ENCODE results near the gene CROCC. TPM values are rescaled to one million over a fixed set of nuclear protein-coding genes. Genes with fewer than 3 reads are reported as not detected.

The CROCC gene
- total RNA-seq, 2 donors from 2014 or later = 21.2 to 24.5 TPM

GRCh38 chr1:16980473-16981268 lies 58.9 kb downstream of the CROCC start, which contains the start of gene MFAP2:
TSS of gene MFAP2 (minus strand) at chr1:16980620. CDS start at chr1:16978273, 2,347 bp downstream.
- Mint-ChIP-seq H3K4me3 (peak within 1 kb of the TSS; percentile 53), H3K36me3 (ENCODE audit: low read depth) (peaks cover 5% of the 10 kb centered on the region), H3K4me1 (peaks cover 6% of the 10 kb centered on the region), H3K27me3 (peaks cover 15% of the 10 kb centered on the region), H3K27ac (peak within 1 kb of the TSS; percentile 4), H3K9me3 (no peaks in the 10 kb centered on the region)
- no peak for ATAC-seq (replicated peaks)

- no peak for ATAC-seq (replicated peaks)
- Mint-ChIP-seq H3K4me1 (peaks cover 6% of the 10 kb centered on the region), H3K27ac (peak overlapping the region; percentile 4), H3K27me3 (peaks cover 15% of the 10 kb centered on the region), H3K36me3 (ENCODE audit: low read depth) (peaks cover 10% of the 10 kb centered on the region), H3K9me3 (no peaks in the 10 kb centered on the region), H3K4me3 (peak overlapping the region; percentile 53)
These were observed 59.6 kb downstream of the CROCC start for GRCh38 chr1:16981269-16981849.

GRCh38 chr1:16982902-16983301 lies 61.2 kb downstream of the CROCC start:
- Mint-ChIP-seq H3K27ac (peak overlapping the region; percentile 55), H3K27me3 (peaks cover 15% of the 10 kb centered on the region), H3K36me3 (ENCODE audit: low read depth) (peaks cover 10% of the 10 kb centered on the region), H3K9me3 (no peaks in the 10 kb centered on the region), H3K4me3 (no peak overlapping the region), H3K4me1 (peaks cover 6% of the 10 kb centered on the region)
- no peak for ATAC-seq (replicated peaks)

- Mint-ChIP-seq H3K4me1 (peaks cover 6% of the 10 kb centered on the region), H3K36me3 (ENCODE audit: low read depth) (peaks cover 10% of the 10 kb centered on the region), H3K4me3 (no peak overlapping the region), H3K9me3 (no peaks in the 10 kb centered on the region), H3K27ac (peak overlapping the region; percentile 55), H3K27me3 (peaks cover 15% of the 10 kb centered on the region)
- no peak for ATAC-seq (replicated peaks)
These were observed 61.9 kb downstream of the CROCC start for GRCh38 chr1:16983649-16984048.

GRCh38 chr1:16984717-16985116 lies 63.0 kb downstream of the CROCC start:
- H3K27me3 Mint-ChIP-seq = peaks cover 15% of the 10 kb centered on the region
- no peak overlapping the region for H3K27ac Mint-ChIP-seq
- peaks cover 6% of the 10 kb centered on the region for H3K4me1 Mint-ChIP-seq
- H3K36me3 Mint-ChIP-seq (ENCODE audit: low read depth) = peaks cover 10% of the 10 kb centered on the region
- no peaks in the 10 kb centered on the region for H3K9me3 Mint-ChIP-seq
- no peak for ATAC-seq (replicated peaks)
- H3K4me3 Mint-ChIP-seq = no peak overlapping the region

- no peak for ATAC-seq (replicated peaks)
- Mint-ChIP-seq H3K27me3 (peaks cover 10% of the 10 kb centered on the region), H3K36me3 (ENCODE audit: low read depth) (peaks cover 20% of the 10 kb centered on the region), H3K9me3 (no peaks in the 10 kb centered on the region), H3K4me3 (no peak overlapping the region), H3K27ac (no peak overlapping the region), H3K4me1 (peaks cover under 1% of the 10 kb centered on the region)
These were observed 64.4 kb downstream of the CROCC start for GRCh38 chr1:16986113-16986512.

GRCh38 chr1:16986560-16986959 lies 64.8 kb downstream of the CROCC start:
- no peak for ATAC-seq (replicated peaks)
- peaks cover 24% of the 10 kb centered on the region for H3K36me3 Mint-ChIP-seq (ENCODE audit: low read depth)
- no peak overlapping the region for H3K27ac Mint-ChIP-seq
- H3K4me3 Mint-ChIP-seq = no peak overlapping the region
- peaks cover 6% of the 10 kb centered on the region for H3K27me3 Mint-ChIP-seq
- no peaks in the 10 kb centered on the region for H3K9me3 Mint-ChIP-seq
- H3K4me1 Mint-ChIP-seq = no peaks in the 10 kb centered on the region

- H3K4me1 Mint-ChIP-seq = no peaks in the 10 kb centered on the region
- H3K36me3 Mint-ChIP-seq (ENCODE audit: low read depth) = peaks cover 24% of the 10 kb centered on the region
- H3K4me3 Mint-ChIP-seq = no peak overlapping the region
- H3K27me3 Mint-ChIP-seq = peaks cover 6% of the 10 kb centered on the region
- H3K9me3 Mint-ChIP-seq = no peaks in the 10 kb centered on the region
- ATAC-seq (replicated peaks) = no peak
- H3K27ac Mint-ChIP-seq = no peak overlapping the region
These were observed 65.2 kb downstream of the CROCC start for GRCh38 chr1:16986962-16987361.

GRCh38 chr1:16988210-16988609 lies 66.5 kb downstream of the CROCC start:
- Mint-ChIP-seq H3K27ac (no peak overlapping the region), H3K4me3 (no peak overlapping the region), H3K36me3 (ENCODE audit: low read depth) (peaks cover 24% of the 10 kb centered on the region), H3K27me3 (peaks cover 3% of the 10 kb centered on the region), H3K4me1 (no peaks in the 10 kb centered on the region), H3K9me3 (no peaks in the 10 kb centered on the region)
- ATAC-seq (replicated peaks) = no peak

- no peaks in the 10 kb centered on the region for H3K9me3 Mint-ChIP-seq
- H3K27me3 Mint-ChIP-seq = no peaks in the 10 kb centered on the region
- H3K4me1 Mint-ChIP-seq = no peaks in the 10 kb centered on the region
- H3K27ac Mint-ChIP-seq = no peak overlapping the region
- peaks cover 31% of the 10 kb centered on the region for H3K36me3 Mint-ChIP-seq (ENCODE audit: low read depth)
- ATAC-seq (replicated peaks) = no peak
- no peak overlapping the region for H3K4me3 Mint-ChIP-seq
These were observed 68.1 kb downstream of the CROCC start for GRCh38 chr1:16989676-16990391.

- H3K4me1 Mint-ChIP-seq = no peaks in the 10 kb centered on the region
- no peaks in the 10 kb centered on the region for H3K9me3 Mint-ChIP-seq
- no peak overlapping the region for H3K27ac Mint-ChIP-seq
- ATAC-seq (replicated peaks) = no peak
- H3K4me3 Mint-ChIP-seq = no peak overlapping the region
- H3K27me3 Mint-ChIP-seq = no peaks in the 10 kb centered on the region
- H3K36me3 Mint-ChIP-seq (ENCODE audit: low read depth) = peaks cover 34% of the 10 kb centered on the region
These were observed 69.8 kb downstream of the CROCC start for GRCh38 chr1:16991571-16991970.

- ATAC-seq (replicated peaks) = no peak
- no peaks in the 10 kb centered on the region for H3K27me3 Mint-ChIP-seq
These were observed 70.4 kb downstream of the CROCC start for GRCh38 chr1:16992102-16992501.

GRCh38 chr1:16992675-16993074 lies 70.9 kb downstream of the CROCC start:
- H3K36me3 Mint-ChIP-seq (ENCODE audit: low read depth) = peaks cover 34% of the 10 kb centered on the region
- no peaks in the 10 kb centered on the region for H3K4me1 Mint-ChIP-seq
- H3K9me3 Mint-ChIP-seq = no peaks in the 10 kb centered on the region
- no peak for ATAC-seq (replicated peaks)
- no peak overlapping the region for H3K4me3 Mint-ChIP-seq
- no peak overlapping the region for H3K27ac Mint-ChIP-seq
- H3K27me3 Mint-ChIP-seq = no peaks in the 10 kb centered on the region

More at GRCh38 chr1:16992102-16992501, 70.4 kb downstream of the CROCC start:
- Mint-ChIP-seq H3K36me3 (ENCODE audit: low read depth) (peaks cover 34% of the 10 kb centered on the region), H3K4me3 (no peak overlapping the region), H3K4me1 (no peaks in the 10 kb centered on the region), H3K27ac (no peak overlapping the region), H3K9me3 (no peaks in the 10 kb centered on the region)

GRCh38 chr1:16993521-16994038 lies 71.8 kb downstream of the CROCC start:
- H3K4me1 Mint-ChIP-seq = no peaks in the 10 kb centered on the region
- no peak overlapping the region for H3K4me3 Mint-ChIP-seq
- no peak overlapping the region for H3K27ac Mint-ChIP-seq
- ATAC-seq (replicated peaks) = no peak
- no peaks in the 10 kb centered on the region for H3K27me3 Mint-ChIP-seq
- peaks cover 42% of the 10 kb centered on the region for H3K36me3 Mint-ChIP-seq (ENCODE audit: low read depth)
- H3K9me3 Mint-ChIP-seq = no peaks in the 10 kb centered on the region
